ENCODE data around the gene USP10.
A peak's percentile ranks its signal among the peaks of the same experiment; 100 is the strongest.
"Not testable (repeated sequence)": the region's sequence is repeated elsewhere in the genome, so short reads cannot be mapped to it uniquely, and the experiment has no call there.

USP10 gene

DNA sequence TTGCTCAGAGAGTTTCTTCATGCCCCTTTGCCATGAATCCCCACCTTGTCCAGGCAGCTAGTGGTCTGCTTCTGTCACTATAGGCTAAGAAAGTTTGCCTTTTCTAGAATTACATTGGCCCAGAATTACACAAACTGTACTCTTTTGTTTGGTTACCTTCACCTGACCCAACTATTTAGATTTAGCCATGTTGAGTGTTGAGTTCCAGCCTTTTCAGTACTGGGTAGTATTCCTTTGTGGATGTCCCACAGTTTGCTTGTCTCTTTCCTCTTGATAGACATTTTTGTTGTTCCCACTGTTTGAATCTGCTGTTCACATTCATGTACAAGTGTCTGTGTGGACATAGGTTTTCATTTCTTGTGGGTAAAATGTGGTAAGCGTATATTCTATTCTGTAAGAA lies 22.3 kb downstream of the USP10 start:
- Mint-ChIP-seq H3K27ac (no peak overlapping the region), H3K27me3 (no peaks in the 10 kb centered on the region), H3K4me1 (ENCODE audit: low read depth) (peaks cover 76% of the 10 kb centered on the region), H3K36me3 (ENCODE audit: low read depth) (peaks cover 32% of the 10 kb centered on the region), H3K9me3 (no peaks in the 10 kb centered on the region), H3K4me3 (no peak overlapping the region)
- intact Hi-C loops (cut with micrococcal nuclease) = no loop called here

DNA sequence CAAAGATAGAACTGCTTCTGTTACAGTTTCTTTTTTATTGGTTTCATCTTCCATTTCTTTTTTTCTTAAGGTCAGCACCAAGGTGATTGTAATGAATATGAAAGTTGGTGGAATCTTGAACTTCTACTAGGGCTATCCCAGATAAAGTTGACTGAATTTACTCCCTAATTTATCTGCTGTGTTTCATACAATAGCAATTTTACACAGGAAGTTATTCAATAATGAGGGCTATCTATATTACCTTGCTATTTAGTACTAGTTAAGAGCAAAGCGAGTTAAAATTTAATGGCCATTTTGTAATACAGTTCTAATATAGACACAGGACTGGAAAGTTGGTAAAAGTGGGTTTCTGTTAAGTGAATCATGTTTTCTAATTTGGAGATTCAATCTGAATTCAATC lies 24.1 kb downstream of the USP10 start:
- Mint-ChIP-seq H3K9me3 (no peaks in the 10 kb centered on the region), H3K36me3 (ENCODE audit: low read depth) (peaks cover 28% of the 10 kb centered on the region), H3K4me1 (ENCODE audit: low read depth) (peaks cover 76% of the 10 kb centered on the region), H3K27me3 (no peaks in the 10 kb centered on the region), H3K4me3 (no peak overlapping the region), H3K27ac (no peak overlapping the region)
- intact Hi-C loops (cut with micrococcal nuclease) = no loop called here

DNA sequence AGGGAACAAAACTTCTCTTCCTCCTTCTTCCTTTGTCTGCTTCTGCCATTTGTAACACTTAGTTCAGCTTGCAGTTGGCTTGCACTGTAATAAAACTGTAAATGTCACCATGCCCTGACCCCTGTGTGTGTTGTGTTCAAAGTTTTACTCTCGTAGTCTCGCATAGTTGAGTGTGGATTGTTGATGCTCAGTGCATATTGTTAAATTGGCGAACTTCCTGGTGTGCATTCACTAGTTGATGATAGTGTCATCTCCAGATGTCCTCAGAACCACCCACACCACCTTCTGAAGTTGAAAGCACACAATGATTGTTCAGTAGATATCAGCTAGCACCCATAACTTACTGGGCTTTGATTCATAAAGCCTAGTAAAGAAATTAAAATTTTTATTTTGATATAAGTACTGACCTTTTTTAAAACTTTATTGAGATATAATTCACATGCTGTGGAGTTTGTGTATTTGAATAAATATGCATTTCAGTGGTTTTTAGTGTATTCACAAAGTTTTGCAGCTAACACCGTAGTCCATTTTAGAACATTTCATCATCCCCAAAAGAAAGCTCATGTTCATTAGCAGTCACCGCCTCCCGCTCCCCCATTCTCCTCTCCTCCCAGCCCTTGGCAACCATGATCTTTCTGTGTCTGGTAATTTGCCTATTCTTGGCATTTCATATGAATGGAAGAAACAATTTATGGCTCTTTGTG lies 25.0 kb downstream of the USP10 start:
- intact Hi-C loops (cut with micrococcal nuclease) = loop anchor here (5.0 kb wide), 2 partner anchors 102 to 212 kb away; no protein-coding TSS in a partner anchor
- no peak overlapping the region for H3K27ac Mint-ChIP-seq

DNA sequence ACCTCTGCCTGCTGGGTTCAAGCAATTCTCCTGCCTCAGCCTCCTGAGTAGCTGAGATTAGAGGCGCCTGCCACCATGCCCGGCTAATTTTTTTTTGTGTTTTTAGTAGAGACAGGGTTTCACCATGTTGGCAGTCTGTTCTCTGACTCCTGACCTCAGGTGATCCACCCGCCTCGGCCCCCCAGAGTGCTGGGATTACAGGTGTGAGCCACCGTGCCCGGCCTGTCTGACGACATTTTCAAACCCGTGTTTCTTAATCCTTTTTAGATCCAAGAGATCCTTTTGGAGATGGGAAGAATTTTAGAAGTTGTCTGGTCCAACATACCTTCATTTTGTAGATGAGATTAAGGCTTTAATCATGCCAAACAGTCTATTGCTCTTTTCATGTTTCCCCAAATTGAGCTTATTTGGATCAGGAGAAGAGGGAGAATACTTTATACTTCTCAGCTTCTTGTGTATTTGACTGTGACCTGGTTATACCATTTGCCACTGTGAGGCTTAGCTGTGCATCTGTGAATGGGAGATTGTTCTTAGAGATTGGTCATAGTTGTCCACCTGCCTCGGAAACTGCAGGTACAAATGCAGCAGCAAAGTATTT lies 25.8 kb downstream of the USP10 start:
- no peaks in the 10 kb centered on the region for H3K9me3 Mint-ChIP-seq
- no peaks in the 10 kb centered on the region for H3K27me3 Mint-ChIP-seq
- H3K27ac Mint-ChIP-seq = no peak overlapping the region
- H3K4me1 Mint-ChIP-seq (ENCODE audit: low read depth) = peaks cover 70% of the 10 kb centered on the region
- peaks cover 22% of the 10 kb centered on the region for H3K36me3 Mint-ChIP-seq (ENCODE audit: low read depth)
- intact Hi-C loops (cut with micrococcal nuclease) = loop anchor here (1.0 to 5.0 kb wide), 3 partner anchors 53 to 213 kb away; no protein-coding TSS in a partner anchor
- H3K4me3 Mint-ChIP-seq = no peak overlapping the region

More for the DNA sequence above, 25.0 kb downstream of the USP10 start:
- no peaks in the 10 kb centered on the region for H3K9me3 Mint-ChIP-seq
- no peak overlapping the region for H3K4me3 Mint-ChIP-seq
- H3K36me3 Mint-ChIP-seq (ENCODE audit: low read depth) = peaks cover 28% of the 10 kb centered on the region
- H3K27me3 Mint-ChIP-seq = no peaks in the 10 kb centered on the region
- peaks cover 73% of the 10 kb centered on the region for H3K4me1 Mint-ChIP-seq (ENCODE audit: low read depth)

DNA sequence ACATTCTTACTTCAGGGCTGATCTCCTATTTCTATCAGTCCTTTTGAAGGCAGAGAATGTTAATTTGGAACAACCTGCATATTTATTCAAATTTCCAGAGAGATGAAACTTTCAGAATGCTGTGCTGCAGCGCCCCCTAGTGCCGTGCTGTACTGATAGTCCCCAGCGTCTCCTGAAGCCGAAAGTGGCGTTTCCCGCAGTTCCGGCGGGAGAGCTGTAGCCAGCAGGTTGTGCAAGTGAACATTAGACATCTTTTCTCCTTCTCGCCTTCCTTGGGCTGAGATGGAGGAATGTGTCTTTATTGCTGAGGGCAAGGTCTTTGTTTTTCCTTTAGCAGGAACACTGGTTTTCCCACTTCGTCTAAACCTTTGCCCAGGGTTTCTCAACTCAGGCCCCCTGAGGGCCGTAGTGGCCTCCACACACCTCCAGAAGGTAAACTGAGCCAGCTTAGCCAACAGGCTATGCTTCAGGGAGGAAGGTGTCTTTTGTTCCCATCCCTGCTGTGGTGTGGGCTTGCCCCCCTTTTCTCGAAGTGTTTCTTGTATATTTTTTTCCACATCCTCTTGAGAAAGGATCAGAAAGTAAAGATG lies 26.4 kb downstream of the USP10 start:
- no peaks in the 10 kb centered on the region for H3K9me3 Mint-ChIP-seq
- H3K27ac Mint-ChIP-seq = peak overlapping the region; percentile 77
- H3K27me3 Mint-ChIP-seq = no peaks in the 10 kb centered on the region
- intact Hi-C loops (cut with micrococcal nuclease) = loop anchor here (1.0 to 5.0 kb wide), 3 partner anchors 54 to 214 kb away; no protein-coding TSS in a partner anchor
- H3K4me1 Mint-ChIP-seq (ENCODE audit: low read depth) = peaks cover 72% of the 10 kb centered on the region
- peaks cover 16% of the 10 kb centered on the region for H3K36me3 Mint-ChIP-seq (ENCODE audit: low read depth)
- H3K4me3 Mint-ChIP-seq = peak overlapping the region; percentile 59

DNA sequence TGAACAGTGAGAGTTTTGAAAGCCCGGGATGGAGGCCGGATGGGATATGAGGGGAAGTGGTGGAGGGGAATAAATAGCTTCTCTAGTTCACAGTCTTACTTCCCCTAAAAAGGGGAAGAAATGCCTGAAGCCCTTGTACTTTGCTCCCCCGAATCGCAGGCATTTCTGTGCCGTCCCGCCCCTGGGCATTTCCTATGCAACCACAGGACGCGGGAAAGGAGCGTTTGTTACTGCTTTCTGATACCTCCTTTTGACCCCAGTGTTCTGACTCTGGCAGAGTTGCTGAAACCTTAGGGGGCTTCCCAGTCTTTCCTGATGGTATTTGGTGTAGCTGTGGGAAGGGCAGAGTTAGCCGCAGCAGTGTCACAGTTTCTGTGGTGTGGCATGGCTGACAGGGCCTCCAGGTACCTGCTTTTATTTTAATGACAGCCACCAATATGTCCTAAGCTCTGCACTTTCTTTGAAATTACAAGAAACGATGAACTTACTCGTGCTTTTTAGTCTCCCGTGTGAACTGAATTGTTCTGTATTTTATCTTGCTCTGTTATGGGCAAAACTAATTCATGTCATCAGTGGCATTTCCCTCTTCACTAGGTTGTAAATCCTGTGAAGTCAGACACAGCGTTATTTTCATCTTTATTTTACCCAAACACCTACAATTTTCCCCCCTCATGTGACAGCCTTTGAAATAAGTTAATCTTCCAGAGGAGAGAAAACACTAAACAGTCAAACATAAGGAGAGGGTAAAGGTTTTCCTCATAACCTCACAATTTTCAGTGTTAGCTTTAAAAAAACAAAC lies 27.1 kb downstream of the USP10 start:
- peak overlapping the region; percentile 77 for H3K27ac Mint-ChIP-seq
- H3K4me1 Mint-ChIP-seq (ENCODE audit: low read depth) = peaks cover 79% of the 10 kb centered on the region
- H3K4me3 Mint-ChIP-seq = peak overlapping the region; percentile 59
- H3K36me3 Mint-ChIP-seq (ENCODE audit: low read depth) = peaks cover 11% of the 10 kb centered on the region
- intact Hi-C loops (cut with micrococcal nuclease) = loop anchor here (1.0 to 5.0 kb wide), 3 partner anchors 55 to 215 kb away; no protein-coding TSS in a partner anchor
- no peaks in the 10 kb centered on the region for H3K9me3 Mint-ChIP-seq
- no peaks in the 10 kb centered on the region for H3K27me3 Mint-ChIP-seq

DNA sequence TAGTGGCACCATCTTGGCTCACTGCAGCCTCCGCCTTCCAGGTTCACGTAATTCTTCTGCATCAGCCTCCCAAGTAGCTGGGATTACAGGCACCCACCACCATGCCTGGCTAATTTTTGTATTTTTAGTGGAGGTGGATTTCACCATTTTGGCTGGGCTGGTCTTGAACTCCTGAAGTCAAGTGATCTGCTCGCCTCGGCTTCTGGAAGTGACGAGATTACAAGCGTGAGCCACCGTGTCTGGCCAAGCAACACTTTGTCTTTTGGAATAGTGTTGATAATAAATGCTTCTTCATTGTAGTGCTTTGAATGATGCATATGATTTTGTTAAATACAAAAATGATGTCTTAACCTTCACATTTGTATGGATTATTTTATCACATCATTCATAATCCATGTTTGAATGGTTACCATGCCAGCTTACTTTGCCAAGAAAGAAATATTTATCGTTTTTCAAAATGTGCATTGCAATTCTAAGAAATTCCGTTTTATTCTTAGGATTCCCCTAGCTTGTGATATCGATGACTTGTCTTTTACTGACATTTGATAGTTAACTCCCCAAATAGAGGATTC lies 29.1 kb downstream of the USP10 start:
- intact Hi-C loops (cut with micrococcal nuclease) = loop anchor here (5.0 kb wide), 2 partner anchors 107 to 217 kb away; no protein-coding TSS in a partner anchor
- H3K4me1 Mint-ChIP-seq (ENCODE audit: low read depth) = peaks cover 68% of the 10 kb centered on the region

DNA sequence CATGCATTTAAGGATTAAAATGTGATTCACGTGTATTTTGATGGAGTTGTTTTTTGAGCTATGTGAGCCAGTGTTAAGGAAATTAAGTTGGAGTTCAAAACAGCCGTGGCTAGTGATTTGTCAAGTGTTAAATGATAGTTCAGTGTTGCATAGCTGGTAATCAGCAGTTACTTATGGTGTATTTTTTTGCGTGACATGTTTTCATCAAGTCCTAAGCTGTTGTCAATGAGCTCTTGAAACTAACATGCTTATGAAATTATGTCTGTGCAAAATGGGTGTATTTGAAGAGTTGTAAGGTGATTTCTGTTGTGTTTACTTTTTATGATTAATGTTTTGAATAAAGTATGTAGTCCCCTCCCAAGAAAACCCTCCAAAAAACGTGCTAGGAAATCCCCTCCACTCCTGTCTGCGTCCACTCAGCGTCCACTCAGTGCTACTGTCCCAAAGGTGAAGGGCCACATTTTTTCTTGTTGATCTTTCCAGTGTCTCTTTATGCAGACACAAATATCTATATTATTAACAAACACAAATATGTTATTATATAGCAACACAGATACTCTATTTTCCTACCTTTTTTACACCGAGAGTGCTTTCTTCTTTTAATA lies 30.0 kb downstream of the USP10 start:
- intact Hi-C loops (cut with micrococcal nuclease) = loop anchor here (5.0 kb wide), 2 partner anchors 108 to 218 kb away; no protein-coding TSS in a partner anchor
- H3K4me1 Mint-ChIP-seq (ENCODE audit: low read depth) = peaks cover 61% of the 10 kb centered on the region
- H3K4me3 Mint-ChIP-seq = peak overlapping the region; percentile 52
- H3K36me3 Mint-ChIP-seq (ENCODE audit: low read depth) = peaks cover 20% of the 10 kb centered on the region
- no peaks in the 10 kb centered on the region for H3K9me3 Mint-ChIP-seq
- no peaks in the 10 kb centered on the region for H3K27me3 Mint-ChIP-seq
- peak overlapping the region; percentile 64 for H3K27ac Mint-ChIP-seq

More for the DNA sequence above, 29.1 kb downstream of the USP10 start:
- Mint-ChIP-seq H3K36me3 (ENCODE audit: low read depth) (peaks cover 12% of the 10 kb centered on the region), H3K4me3 (no peak overlapping the region), H3K9me3 (no peaks in the 10 kb centered on the region), H3K27me3 (no peaks in the 10 kb centered on the region), H3K27ac (peak overlapping the region; percentile 50)

DNA sequence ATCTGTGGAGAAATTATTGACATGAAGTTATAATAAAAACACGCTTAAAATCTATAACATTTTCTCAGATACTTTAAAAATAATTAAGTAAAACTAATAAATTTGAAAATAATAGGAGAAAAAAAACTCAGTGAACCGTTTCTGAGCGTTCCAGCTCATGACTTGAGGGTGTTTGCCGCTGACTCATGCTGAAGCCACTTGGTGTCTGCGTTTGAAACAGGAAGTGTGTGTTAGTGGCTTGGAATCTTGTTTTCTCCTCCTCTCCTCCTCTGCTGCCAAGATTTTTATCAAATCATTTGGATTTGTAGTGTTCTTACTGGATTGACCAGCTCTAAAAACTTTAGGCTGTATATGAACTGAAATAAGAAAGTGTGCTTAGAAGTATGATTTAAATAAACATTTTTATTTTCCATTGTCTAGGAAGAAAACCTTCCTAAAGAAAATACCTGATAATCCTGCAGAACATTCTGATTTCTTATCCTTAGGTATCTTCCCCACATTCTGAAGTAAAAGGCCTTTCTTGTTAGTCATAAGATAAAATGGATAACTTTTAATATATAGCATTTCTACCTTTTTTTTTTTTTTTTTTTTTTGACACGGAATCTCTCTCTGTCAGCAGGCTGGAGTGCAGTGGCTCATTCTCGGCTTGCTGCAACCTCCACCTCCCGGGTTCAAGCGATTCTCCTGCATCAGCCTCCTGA lies 30.8 kb downstream of the USP10 start:
- Mint-ChIP-seq H3K4me3 (peak overlapping the region; percentile 23), H3K36me3 (ENCODE audit: low read depth) (peaks cover 28% of the 10 kb centered on the region), H3K27me3 (no peaks in the 10 kb centered on the region), H3K27ac (peak overlapping the region; percentile 64), H3K9me3 (no peaks in the 10 kb centered on the region), H3K4me1 (ENCODE audit: low read depth) (peaks cover 60% of the 10 kb centered on the region)
- intact Hi-C loops (cut with micrococcal nuclease) = no loop called here

DNA sequence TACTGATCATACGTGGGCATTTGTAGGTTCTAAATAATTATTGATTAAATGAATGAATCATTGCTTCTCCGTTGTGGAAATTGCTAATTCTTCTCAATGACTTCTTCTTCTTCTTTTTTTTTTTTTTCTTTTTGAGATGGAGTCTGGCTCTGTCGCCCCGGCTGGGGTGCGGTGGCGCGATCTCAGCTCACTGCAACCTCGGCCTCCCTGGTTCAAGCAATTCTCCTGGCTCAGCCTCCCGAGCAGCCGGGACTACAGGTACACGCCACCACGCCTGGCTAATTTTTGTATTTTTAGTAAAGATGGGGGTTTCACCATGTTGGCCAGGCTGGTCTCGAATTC lies 32.5 kb downstream of the USP10 start:
- peak overlapping the region; percentile 56 for H3K27ac Mint-ChIP-seq
- H3K4me1 Mint-ChIP-seq (ENCODE audit: low read depth) = peaks cover 52% of the 10 kb centered on the region
- intact Hi-C loops (cut with micrococcal nuclease); H3K4me3 Mint-ChIP-seq; H3K27me3 Mint-ChIP-seq; H3K9me3 Mint-ChIP-seq: not testable (repeated sequence)
- peaks cover 40% of the 10 kb centered on the region for H3K36me3 Mint-ChIP-seq (ENCODE audit: low read depth)

DNA sequence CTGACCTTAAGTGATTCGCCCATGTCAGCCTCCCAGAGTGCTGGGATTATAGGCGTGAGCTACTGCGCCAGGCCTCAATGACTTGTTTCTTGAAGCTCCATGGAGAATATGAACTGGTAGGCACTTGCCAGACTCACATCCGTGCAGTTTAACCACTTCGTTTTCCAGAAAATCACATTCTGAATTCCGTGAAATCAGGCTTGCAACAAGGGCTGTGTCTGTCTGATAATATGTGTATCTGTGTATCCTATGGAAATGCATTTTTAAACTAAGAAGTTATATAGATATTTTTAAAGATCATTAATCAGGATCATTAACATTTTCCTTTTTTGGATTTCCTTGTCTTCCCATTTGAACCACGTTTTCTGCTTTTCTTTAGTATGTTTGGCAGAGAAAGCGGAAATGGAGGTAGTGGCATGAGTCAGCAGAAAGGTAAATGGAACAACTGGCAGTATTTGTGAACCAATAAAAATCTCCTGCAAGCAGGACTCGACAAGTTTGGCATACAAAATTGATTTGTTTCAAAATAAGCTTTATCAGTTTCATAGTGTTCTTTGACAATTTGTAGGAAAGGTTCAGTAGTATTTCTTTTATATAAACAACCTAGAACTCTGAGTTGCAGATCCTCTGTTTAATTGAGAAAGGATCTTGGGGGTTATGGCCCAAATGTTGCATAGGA lies 33.0 kb downstream of the USP10 start:
- Mint-ChIP-seq H3K36me3 (ENCODE audit: low read depth) (peaks cover 46% of the 10 kb centered on the region), H3K27me3 (no peaks in the 10 kb centered on the region), H3K27ac (peak overlapping the region; percentile 56), H3K4me3 (no peak overlapping the region), H3K9me3 (no peaks in the 10 kb centered on the region), H3K4me1 (ENCODE audit: low read depth) (peaks cover 53% of the 10 kb centered on the region)
- intact Hi-C loops (cut with micrococcal nuclease) = no loop called here

DNA sequence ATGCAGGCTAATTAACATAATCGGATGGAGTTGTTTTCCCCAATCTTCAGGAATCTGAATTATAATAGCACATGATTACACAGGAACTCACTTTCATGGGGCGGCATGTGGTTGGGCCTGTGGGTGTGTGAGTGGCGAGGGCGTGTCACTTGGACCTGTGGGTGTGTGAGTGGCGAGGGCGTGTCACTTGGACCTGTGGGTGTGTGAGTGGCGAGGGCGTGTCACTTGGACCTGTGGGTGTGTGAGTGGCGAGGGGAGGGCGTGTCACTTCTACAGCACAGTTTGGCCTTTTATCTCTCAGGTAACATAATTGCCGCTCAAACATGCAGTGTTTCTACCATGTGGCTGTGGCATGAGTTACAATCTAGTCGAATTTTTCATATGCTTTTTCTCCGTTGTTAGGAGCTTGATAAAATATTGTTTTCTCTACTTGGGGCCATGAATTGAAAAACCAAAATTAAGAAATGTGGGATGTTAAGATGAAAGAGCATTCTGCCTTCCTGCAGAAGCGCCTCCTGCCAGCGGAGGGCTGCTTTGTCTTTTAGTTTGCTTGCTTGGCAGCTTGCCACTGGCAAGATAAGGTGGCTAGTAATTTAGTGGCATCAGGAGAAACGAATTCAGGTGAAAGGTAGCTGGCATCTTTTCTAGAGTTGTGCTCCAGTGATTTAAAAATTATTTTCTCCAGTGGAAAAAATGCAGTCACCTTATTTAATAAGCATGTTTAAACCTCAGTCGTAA lies 36.2 kb downstream of the USP10 start:
- Mint-ChIP-seq H3K4me3 (no peak overlapping the region), H3K4me1 (ENCODE audit: low read depth) (peaks cover 57% of the 10 kb centered on the region), H3K27ac (no peak overlapping the region), H3K27me3 (no peaks in the 10 kb centered on the region), H3K9me3 (no peaks in the 10 kb centered on the region), H3K36me3 (ENCODE audit: low read depth) (peaks cover 48% of the 10 kb centered on the region)
- intact Hi-C loops (cut with micrococcal nuclease) = no loop called here
